ENCODE measurements around the gene GTF2A1. TPM values are rescaled to one million over a fixed set of nuclear protein-coding genes. Genes with fewer than 3 reads are reported as not detected.

The GTF2A1 gene
- total RNA-seq, 2 experiments from 2014 or later: 46.8 to 48.1 TPM

GRCh38 chr14:81193924-81194633, 26.7 kb downstream of the GTF2A1 start:
- POLR2A ChIA-PET: no interaction called here
- CTCF ChIA-PET: no interaction called here

GRCh38 chr14:81192594-81192993, 28.2 kb downstream of the GTF2A1 start:
- ChIA-PET POLR2A (no interaction called here), CTCF (no interaction called here)

DNA sequence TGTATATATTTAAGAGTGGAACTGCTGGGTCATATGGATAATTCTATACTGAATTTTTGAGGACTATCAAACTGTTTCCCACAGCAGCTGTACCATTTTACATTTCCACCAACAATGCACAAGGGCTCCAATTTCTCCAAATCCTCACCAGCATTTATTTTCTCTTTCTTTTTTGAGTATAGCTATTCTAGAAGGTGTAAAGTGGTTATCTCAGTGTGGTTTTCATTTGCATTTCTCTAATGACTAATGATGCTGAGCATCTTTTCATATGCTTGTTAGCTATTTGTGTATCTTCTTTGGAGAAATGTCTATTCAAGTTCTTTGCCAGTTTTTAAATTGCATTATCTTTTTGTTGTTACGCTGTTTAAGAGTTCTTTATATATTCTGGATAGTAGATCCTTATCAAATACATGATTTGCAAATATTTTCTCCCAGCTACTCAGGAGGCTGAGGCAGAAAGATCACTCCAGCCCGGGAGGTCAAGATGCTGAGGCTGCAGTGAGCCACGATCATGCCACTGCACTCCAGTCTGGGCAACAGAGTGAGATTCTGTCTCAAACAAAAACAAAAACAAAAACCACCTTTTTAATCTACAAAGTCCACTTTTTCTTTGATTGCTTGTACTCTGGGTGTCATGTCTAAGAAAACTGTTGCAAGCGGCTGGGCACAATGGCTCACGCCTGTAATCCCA, 32.8 kb downstream of the GTF2A1 start:
- CTCF ChIA-PET: no interaction called here
- POLR2A ChIA-PET: no interaction called here

- CTCF ChIA-PET: no interaction called here
- POLR2A ChIA-PET: no interaction called here
These were observed 41.1 kb downstream of the GTF2A1 start for GRCh38 chr14:81179631-81180030.

DNA sequence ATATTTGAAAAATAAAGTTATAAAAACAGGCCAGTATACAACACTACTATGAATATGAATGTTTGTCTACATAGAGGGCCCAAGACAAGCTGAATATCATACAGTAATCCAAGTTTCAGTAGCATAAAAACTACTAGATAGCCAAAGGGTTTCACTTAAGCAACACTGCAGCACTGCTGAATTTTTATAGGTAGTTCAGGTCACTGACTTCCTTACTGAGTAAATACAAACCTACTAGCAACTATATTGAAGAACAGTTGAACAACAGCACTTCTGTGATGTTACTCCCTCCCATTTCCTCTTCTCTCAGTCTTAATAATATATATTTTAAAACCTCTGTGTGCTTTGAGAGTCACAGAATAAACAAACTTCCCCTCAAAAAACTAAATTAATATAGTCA, 42.7 kb downstream of the GTF2A1 start:
- ChIA-PET CTCF (no interaction called here), POLR2A (no interaction called here)

GRCh38 chr14:81177225-81177624, 43.5 kb downstream of the GTF2A1 start:
- POLR2A ChIA-PET: no interaction called here
- CTCF ChIA-PET: no interaction called here

- POLR2A ChIA-PET: no interaction called here
- CTCF ChIA-PET: interaction anchor here (0.6 to 1.4 kb wide), 3 partner anchors 12 to 295 kb away, joined by 3 to 6 read pairs (median 3); no protein-coding TSS in a partner anchor
These were observed 44.5 kb downstream of the GTF2A1 start for GRCh38 chr14:81176241-81176640.

- CTCF ChIA-PET: no interaction called here
- POLR2A ChIA-PET: interaction anchor here (1.0 kb wide), 1 partner anchor 46 kb away, joined by 3 read pairs; no protein-coding TSS in a partner anchor
These were observed 47.9 kb downstream of the GTF2A1 start for GRCh38 chr14:81172881-81173280.

- POLR2A ChIA-PET: interaction anchor here (1.0 kb wide), 1 partner anchor 47 kb away, joined by 3 read pairs; no protein-coding TSS in a partner anchor
These were observed 48.4 kb downstream of the GTF2A1 start for GRCh38 chr14:81172353-81172752.

DNA sequence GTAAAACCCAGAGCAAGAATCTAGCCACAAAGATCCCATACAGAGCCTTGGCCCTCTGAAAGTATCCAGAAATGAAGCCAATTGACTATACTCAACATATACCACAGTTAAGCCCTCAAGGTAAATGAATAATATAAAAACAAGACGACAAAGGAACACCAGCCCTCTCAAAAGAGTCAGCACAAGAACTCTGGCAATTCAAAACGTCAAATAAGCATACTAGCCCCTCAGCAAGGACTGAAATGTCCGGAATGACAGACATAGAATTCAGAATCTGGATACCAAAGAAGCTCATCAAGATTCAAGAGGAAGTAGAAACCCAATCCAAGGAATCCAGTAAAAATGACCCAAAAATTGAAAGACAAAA, 49.9 kb downstream of the GTF2A1 start:
- ChIA-PET CTCF (interaction anchor here (0.8 to 1.7 kb wide), 6 partner anchors 10 to 230 kb away, joined by 3 to 5 read pairs (median 3); partner anchors contain the start of genes GTF2A1 and TSHR), POLR2A (interaction anchor here (1.5 to 1.7 kb wide), 2 partner anchors 48 to 50 kb away, joined by 5 to 6 read pairs; partner anchors contain the start of gene GTF2A1)

More at GRCh38 chr14:81172353-81172752, 48.4 kb downstream of the GTF2A1 start:
- CTCF ChIA-PET: no interaction called here

- CTCF ChIA-PET: interaction anchor here (0.7 to 1.7 kb wide), 9 partner anchors 10 to 230 kb away, joined by 3 to 5 read pairs (median 3); partner anchors contain the start of genes GTF2A1 and TSHR
- POLR2A ChIA-PET: interaction anchor here (0.6 to 1.7 kb wide), 4 partner anchors 49 to 227 kb away, joined by 3 to 6 read pairs (median 4); partner anchors contain the start of gene GTF2A1
These were observed 50.5 kb downstream of the GTF2A1 start for GRCh38 chr14:81170104-81170828.

DNA sequence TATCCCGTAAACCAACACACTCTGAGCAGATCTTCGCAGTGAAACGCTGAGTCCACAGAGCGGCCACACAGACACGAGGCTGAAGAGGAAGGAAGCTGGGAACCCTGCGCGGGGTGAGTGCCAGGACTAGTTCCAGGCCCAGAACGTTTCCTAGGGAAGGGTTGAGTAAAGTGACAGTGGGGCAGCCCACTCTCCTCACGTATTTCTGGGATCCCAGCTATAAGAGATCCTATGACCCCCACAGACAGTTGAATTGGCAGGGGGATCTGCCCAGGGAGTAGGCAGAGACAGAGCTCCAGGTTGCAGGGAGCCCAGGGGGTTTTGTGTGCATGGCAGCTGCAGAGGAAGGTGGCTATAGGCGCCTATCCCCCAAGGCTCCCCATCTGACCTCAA, 51.1 kb downstream of the GTF2A1 start:
- ChIA-PET POLR2A (interaction anchor here (0.6 to 1.7 kb wide), 3 partner anchors 51 to 226 kb away, joined by 3 to 6 read pairs (median 4); partner anchors contain the start of gene GTF2A1), CTCF (interaction anchor here (0.7 to 1.7 kb wide), 6 partner anchors 9 to 223 kb away, joined by 3 to 5 read pairs (median 4); partner anchors contain the start of genes GTF2A1 and TSHR)

DNA sequence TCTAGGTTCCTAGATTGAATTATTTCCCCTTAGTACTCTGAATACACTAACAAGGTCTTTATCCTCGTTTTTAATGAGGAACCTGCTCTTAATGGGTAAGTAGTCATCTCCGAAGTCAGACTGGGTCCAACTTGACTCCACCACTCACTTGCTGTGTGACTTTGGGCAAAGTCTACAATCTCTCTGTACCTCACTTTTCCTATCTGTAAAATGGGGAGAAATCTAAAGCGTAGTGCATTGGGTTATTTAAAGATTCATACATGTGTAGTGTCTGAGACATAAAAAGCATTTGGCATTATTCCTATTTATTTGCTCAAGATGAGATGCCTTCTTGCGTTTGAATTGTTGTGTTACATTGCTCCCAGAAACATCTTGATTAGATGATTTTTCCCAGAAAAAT, 51.5 kb downstream of the GTF2A1 start:
- ChIA-PET CTCF (interaction anchor here (1.1 to 1.3 kb wide), 2 partner anchors 44 to 223 kb away, joined by 3 read pairs; no protein-coding TSS in a partner anchor), POLR2A (interaction anchor here (1.3 kb wide), 1 partner anchor 173 kb away, joined by 4 read pairs; no protein-coding TSS in a partner anchor)

DNA sequence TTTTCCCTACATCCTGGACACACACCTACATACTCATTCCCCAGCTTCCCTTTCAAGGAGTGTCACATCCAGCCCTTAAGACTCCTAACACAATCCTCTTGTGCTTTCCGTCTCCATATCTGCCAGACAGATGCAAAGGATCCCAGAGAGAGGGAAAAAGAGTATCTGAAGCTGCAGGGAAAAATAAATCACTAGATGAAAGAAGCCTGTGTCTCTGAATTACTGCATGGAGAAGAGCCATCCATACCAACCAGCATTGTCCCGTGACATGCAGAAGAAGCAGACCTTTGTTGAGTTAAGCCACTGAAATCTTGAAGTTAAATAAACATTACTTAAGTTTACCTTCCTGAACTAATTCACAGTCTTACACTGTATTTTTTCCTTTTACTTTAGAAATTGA, 54.6 kb downstream of the GTF2A1 start:
- ChIA-PET POLR2A (interaction anchor here (0.6 kb wide), 1 partner anchor 27 kb away, joined by 4 read pairs; no protein-coding TSS in a partner anchor), CTCF (interaction anchor here (3.0 kb wide), 1 partner anchor 178 kb away, joined by 8 read pairs; no protein-coding TSS in a partner anchor)

- POLR2A ChIA-PET: interaction anchor here (1.5 kb wide), 1 partner anchor 56 kb away, joined by 3 read pairs; the partner anchor contains the start of gene GTF2A1
- CTCF ChIA-PET: no interaction called here
These were observed 55.6 kb downstream of the GTF2A1 start for GRCh38 chr14:81165188-81165587.

DNA sequence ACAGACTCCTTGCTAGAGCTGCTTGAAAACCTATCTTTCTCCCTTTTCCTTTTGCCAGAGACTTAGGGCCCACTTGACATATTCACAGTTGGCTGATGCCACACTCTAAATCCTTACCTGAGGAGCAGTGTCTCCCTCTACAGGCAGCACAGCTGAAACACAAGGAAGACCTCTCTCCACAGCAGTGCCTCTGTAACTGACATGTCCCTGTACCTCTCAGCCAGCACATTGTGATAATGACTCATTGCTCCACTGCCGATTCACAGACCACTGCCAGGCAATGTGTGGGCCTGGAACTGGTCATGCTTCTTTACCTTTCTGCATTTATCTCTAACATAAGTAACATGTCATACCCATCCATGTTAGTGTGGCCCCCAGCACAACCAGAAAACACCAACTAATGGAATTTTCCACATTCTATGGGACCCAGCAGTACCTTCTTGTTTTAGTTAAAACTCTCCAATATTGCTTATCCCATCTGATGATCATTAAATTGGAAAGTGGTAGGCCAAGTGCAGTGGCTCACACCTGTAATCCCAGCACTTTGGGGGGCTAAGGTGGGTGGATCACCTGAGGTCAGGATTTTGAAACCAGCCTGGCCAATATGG, 56.5 kb downstream of the GTF2A1 start:
- ChIA-PET CTCF (interaction anchor here (0.9 to 1.7 kb wide), 5 partner anchors 11 to 209 kb away, joined by 4 to 11 read pairs (median 5); partner anchors contain the start of gene TSHR), POLR2A (interaction anchor here (1.5 kb wide), 1 partner anchor 57 kb away, joined by 3 read pairs; the partner anchor contains the start of gene GTF2A1)

DNA sequence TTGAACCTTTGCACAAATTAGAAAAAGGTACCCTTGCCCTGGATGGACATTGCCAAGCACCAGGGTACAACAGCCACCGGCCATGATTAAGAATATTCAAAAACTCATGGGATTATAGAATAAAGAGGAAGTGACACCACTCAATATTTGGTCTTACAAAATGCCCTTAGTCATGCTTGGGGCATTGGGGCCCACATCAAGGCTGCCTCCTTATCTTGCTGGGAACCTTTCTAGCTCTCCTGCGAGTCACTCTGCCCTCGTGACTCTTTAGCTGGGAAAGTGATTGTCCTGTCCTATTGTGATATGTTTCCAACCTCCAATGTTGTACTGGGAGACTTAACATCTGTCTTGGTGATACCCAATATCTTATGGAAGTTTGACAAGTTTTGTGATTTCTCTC, 57.8 kb downstream of the GTF2A1 start:
- ChIA-PET POLR2A (no interaction called here), CTCF (interaction anchor here (1.1 to 1.7 kb wide), 3 partner anchors 166 to 208 kb away, joined by 4 to 11 read pairs (median 5); partner anchors contain the start of gene TSHR)

- ChIA-PET POLR2A (no interaction called here), CTCF (no interaction called here)
These were observed 59.0 kb downstream of the GTF2A1 start for GRCh38 chr14:81161749-81162148.

DNA sequence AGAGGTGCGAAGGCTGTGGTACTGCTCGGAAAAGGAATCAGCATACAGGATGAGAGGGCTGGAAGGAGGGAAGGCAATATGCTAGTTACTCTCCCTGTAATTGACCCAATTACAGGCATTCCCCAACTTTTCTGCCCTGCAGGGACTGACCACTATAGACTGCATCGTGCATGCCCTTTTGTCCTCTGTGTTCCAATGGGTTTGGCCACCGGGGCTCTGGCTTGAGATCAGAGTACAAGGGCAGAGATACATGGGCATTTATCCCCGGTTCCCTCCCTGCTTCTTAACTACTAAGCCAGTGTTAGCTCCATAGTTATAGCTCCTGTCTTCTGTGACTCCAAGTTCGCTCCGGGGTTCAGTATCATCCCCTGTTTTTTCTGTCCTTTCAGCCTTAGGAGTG, 59.7 kb downstream of the GTF2A1 start:
- ChIA-PET CTCF (interaction anchor here (0.7 to 1.2 kb wide), 2 partner anchors 9 to 76 kb away, joined by 3 to 5 read pairs; no protein-coding TSS in a partner anchor), POLR2A (no interaction called here)
